ENCODE measurements around the gene C2CD2.

GRCh38 chr21:41848533-41848932 lies 105.3 kb downstream of the C2CD2 start:
- no peak for TF ChIP-seq CTCF (IDR thresholded peaks at IDR 0.05)
- TF ChIP-seq POLR2A (IDR thresholded peaks at IDR 0.05): no peak
- no peak for TF ChIP-seq POLR2AphosphoS5 (IDR thresholded peaks at IDR 0.05)
